ENCODE results near the gene RNMT.

DNA sequence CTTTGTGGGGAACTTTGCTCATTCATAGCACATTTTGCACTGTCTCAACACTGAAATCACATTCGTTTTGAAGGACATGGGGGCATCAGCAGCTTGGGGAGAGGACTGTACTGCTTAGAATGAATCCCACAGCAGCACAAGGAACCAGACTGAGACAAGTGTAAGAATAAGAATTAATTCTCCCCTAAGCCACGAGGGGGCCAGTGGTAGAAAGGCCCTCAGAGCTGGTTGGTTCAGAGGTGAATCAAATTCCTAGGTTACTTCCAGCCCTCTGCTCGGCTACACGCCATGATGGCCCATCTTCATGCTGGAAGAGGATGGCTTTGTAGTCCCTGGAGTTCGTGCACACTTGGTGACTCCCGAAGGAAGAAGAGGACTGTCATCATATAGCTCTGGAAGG, 85.5 kb downstream of the RNMT start:
- TF ChIP-seq, protein P1, sequence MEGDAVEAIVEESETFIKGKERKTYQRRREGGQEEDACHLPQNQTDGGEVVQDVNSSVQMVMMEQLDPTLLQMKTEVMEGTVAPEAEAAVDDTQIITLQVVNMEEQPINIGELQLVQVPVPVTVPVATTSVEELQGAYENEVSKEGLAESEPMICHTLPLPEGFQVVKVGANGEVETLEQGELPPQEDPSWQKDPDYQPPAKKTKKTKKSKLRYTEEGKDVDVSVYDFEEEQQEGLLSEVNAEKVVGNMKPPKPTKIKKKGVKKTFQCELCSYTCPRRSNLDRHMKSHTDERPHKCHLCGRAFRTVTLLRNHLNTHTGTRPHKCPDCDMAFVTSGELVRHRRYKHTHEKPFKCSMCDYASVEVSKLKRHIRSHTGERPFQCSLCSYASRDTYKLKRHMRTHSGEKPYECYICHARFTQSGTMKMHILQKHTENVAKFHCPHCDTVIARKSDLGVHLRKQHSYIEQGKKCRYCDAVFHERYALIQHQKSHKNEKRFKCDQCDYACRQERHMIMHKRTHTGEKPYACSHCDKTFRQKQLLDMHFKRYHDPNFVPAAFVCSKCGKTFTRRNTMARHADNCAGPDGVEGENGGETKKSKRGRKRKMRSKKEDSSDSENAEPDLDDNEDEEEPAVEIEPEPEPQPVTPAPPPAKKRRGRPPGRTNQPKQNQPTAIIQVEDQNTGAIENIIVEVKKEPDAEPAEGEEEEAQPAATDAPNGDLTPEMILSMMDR (IDR thresholded peaks at IDR 0.05): no peak
- TF ChIP-seq POLR2AphosphoS5 (IDR thresholded peaks at IDR 0.05) (no peak), POLR2A (IDR thresholded peaks at IDR 0.05) (no peak), EP300 (IDR thresholded peaks at IDR 0.05) (no peak)
